ENCODE measurements around the gene GLG1. TPM values are rescaled to one million over a fixed set of nuclear protein-coding genes. Genes with fewer than 3 reads are reported as not detected.
A peak's percentile ranks its signal among the peaks of the same experiment; 100 is the strongest.

Gene GLG1
- total and polyA plus RNA-seq, 2 experiments from 2014 or later = 142 to 148 TPM

DNA sequence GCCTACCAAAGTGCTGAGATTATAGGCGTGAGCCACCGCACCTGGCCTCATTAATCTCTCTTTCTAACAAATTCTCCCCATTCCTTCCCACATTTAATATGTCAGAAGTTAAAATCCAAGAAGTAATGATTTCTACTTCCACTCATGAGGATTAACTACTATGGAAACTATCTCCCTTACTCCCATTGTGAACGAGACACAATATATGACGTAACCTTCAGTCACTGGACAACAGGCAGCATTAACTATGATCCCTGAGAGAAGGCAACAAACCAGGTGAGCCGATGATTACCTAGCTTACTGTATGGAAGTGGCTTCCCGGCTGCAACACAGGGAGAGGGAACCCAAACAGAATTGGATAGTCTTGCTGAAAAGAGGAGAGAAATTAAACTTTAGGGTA is 20.0 kb downstream of the GLG1 start:
- Histone ChIP-seq H3K9me3 (ENCODE audit: low read depth) (no peaks in the 10 kb centered on the region), H3K4me3 (no peak overlapping the region), H3K4me1 (ENCODE audit: insufficient read depth) (no peaks in the 10 kb centered on the region), H3K27ac (peak overlapping the region; percentile 64), H3K27me3 (no peaks in the 10 kb centered on the region), H3K79me2 (peaks cover 100% of the 10 kb centered on the region), H3K4me2 (no peak overlapping the region), H3K36me3 (replicated peaks; ENCODE audit: insufficient read depth, low read depth) (no peaks in the 10 kb centered on the region), H4K20me1 (ENCODE audit: insufficient read depth, poor library complexity, severe bottlenecking) (peaks cover 48% of the 10 kb centered on the region), H2AFZ (no peak overlapping the region), H3K9me2 (replicated peaks; ENCODE audit: insufficient read depth) (no peaks in the 10 kb centered on the region)
- 55% methylated on average over 6 of the region's 6 CpGs for WGBS (ENCODE audit: low lambda C conversion rate, missing lambda C conversion rate)
- peak; percentile 53 for DNase-seq (ENCODE audit: low spot score)
- TF ChIP-seq EZH2 (IDR thresholded peaks at IDR 0.05; ENCODE audit: borderline replicate concordance) (no peak), EZH2phosphoT487 (IDR thresholded peaks at IDR 0.05; ENCODE audit: low read depth, severe bottlenecking, unreplicated experiment) (no peak)
- TF ChIP-seq, protein P1, sequence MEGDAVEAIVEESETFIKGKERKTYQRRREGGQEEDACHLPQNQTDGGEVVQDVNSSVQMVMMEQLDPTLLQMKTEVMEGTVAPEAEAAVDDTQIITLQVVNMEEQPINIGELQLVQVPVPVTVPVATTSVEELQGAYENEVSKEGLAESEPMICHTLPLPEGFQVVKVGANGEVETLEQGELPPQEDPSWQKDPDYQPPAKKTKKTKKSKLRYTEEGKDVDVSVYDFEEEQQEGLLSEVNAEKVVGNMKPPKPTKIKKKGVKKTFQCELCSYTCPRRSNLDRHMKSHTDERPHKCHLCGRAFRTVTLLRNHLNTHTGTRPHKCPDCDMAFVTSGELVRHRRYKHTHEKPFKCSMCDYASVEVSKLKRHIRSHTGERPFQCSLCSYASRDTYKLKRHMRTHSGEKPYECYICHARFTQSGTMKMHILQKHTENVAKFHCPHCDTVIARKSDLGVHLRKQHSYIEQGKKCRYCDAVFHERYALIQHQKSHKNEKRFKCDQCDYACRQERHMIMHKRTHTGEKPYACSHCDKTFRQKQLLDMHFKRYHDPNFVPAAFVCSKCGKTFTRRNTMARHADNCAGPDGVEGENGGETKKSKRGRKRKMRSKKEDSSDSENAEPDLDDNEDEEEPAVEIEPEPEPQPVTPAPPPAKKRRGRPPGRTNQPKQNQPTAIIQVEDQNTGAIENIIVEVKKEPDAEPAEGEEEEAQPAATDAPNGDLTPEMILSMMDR (IDR thresholded peaks at IDR 0.05; ENCODE audit: poor library complexity) = no peak

DNA sequence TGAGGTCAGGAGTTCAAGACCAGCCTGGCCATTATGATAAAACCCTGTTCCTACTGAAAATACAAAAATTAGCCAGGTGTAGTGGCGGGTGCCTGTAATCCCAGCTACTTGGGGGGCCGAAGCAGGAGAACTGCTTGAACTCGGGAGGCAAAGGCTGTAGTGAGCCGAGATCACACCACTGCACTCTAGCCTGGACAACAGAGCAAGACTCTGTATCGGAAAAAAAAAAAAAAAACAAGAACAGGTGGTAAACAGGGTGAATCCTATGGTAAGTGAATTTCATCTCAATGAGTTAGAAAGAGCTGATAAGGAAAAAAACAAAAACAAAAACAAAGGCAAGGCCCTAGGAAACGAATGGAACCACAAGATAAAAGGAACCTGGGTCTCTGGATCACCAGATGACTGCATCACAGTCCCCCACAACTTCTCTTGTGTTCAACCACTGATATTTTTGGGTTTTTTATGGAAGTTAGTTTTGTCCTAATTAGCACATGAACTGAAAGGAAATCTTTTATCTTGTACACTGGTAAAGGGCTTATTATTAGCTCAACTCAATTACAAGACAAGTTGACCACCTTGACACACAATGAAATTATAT is 21.0 kb downstream of the GLG1 start:
- Histone ChIP-seq H3K27ac (no peak overlapping the region), H2AFZ (no peak overlapping the region), H3K4me3 (no peak overlapping the region), H3K27me3 (no peaks in the 10 kb centered on the region), H3K9me3 (ENCODE audit: low read depth) (no peaks in the 10 kb centered on the region), H3K4me2 (no peak overlapping the region), H3K4me1 (ENCODE audit: insufficient read depth) (no peaks in the 10 kb centered on the region), H4K20me1 (ENCODE audit: insufficient read depth, poor library complexity, severe bottlenecking) (peaks cover 48% of the 10 kb centered on the region), H3K36me3 (replicated peaks; ENCODE audit: insufficient read depth, low read depth) (no peaks in the 10 kb centered on the region), H3K79me2 (peaks cover 100% of the 10 kb centered on the region), H3K9me2 (replicated peaks; ENCODE audit: insufficient read depth) (no peaks in the 10 kb centered on the region)
- 92% methylated on average over 5 of the region's 6 CpGs for WGBS (ENCODE audit: low lambda C conversion rate, missing lambda C conversion rate)
- DNase-seq (ENCODE audit: low spot score) = no peak
- TF ChIP-seq EZH2 (IDR thresholded peaks at IDR 0.05; ENCODE audit: borderline replicate concordance) (no peak), EZH2phosphoT487 (IDR thresholded peaks at IDR 0.05; ENCODE audit: low read depth, severe bottlenecking, unreplicated experiment) (no peak)
- TF ChIP-seq, protein P1 (IDR thresholded peaks at IDR 0.05; ENCODE audit: poor library complexity) = no peak

DNA sequence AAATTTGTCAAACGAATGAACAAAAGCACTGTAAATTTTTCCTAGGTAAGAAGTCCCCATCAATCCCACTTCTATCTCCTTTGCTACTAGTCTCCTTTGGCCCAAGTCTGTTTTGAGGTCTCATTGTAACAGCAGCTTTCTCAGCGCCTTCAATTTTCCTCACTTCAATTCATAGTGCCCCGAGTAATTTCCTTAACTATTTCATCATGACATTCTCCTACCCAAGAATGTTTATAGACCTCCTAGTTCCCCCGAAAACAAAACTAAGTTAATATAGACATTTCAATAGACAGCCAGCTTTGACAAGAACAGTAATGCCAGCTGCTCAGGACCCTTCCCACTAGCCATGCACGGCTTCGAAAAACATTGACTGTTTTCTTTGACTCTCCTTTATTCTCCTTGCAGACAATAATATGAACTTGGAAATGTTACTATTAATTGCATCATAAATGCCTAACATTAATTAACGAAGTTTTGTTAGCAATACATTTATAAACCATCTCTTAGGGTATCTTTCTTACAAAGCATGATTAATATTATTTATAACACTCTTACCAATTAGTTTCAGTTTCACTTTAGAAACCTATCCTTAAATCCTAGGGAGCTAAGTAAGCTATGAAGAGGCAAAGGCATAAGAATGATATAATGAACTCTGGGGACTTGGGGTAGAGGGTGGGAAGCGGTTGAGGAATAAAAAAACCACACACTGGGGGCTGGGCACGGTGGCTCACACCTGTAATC is 22.8 kb downstream of the GLG1 start:
- TF ChIP-seq, protein P1 (IDR thresholded peaks at IDR 0.05; ENCODE audit: poor library complexity) = no peak
- TF ChIP-seq EZH2phosphoT487 (IDR thresholded peaks at IDR 0.05; ENCODE audit: low read depth, severe bottlenecking, unreplicated experiment) (no peak), EZH2 (IDR thresholded peaks at IDR 0.05; ENCODE audit: borderline replicate concordance) (no peak)
- no peak for DNase-seq (ENCODE audit: low spot score)
- no peaks in the 10 kb centered on the region for H3K9me2 ChIP-seq (replicated peaks; ENCODE audit: insufficient read depth)
- peaks cover under 1% of the 10 kb centered on the region for H3K4me1 ChIP-seq (ENCODE audit: insufficient read depth)
- no peak overlapping the region for H3K4me3 ChIP-seq
- no peaks in the 10 kb centered on the region for H3K27me3 ChIP-seq
- WGBS (ENCODE audit: low lambda C conversion rate, missing lambda C conversion rate) = 90% methylated on average over 9 of the region's 9 CpGs
- no peak overlapping the region for H3K27ac ChIP-seq
- H3K9me3 ChIP-seq (ENCODE audit: low read depth) = no peaks in the 10 kb centered on the region
- no peak overlapping the region for H3K4me2 ChIP-seq
- H3K79me2 ChIP-seq = peaks cover 100% of the 10 kb centered on the region
- peaks cover 45% of the 10 kb centered on the region for H4K20me1 ChIP-seq (ENCODE audit: insufficient read depth, poor library complexity, severe bottlenecking)
- no peak overlapping the region for H2AFZ ChIP-seq
- H3K36me3 ChIP-seq (replicated peaks; ENCODE audit: insufficient read depth, low read depth) = no peaks in the 10 kb centered on the region
